Esophagus muscularis mucosa (tissue), 4 donors: ENCODE results near the gene ARID5B. TPM values are rescaled to one million over a fixed set of nuclear protein-coding genes. Genes with fewer than 3 reads are reported as not detected.

ENCODE experiments used
- DNase-seq: peaks from one replicate; pipeline ENCODE4 v3.0.0-alpha.2; 2017; ENCODE audit errors: extremely low spot score
- H3K27ac ChIP-seq, 4 donors: fragments of 200-600 bp; sonication (generic); replicated peaks in 1 of 4; 1 replicate in 3 of 4; 2 replicates in 1 of 4; pipeline ENCODE4 v1.5.1; 2016 to 2019; ENCODE audit warnings: mild to moderate bottlenecking in 1 of 4
- H3K27me3 ChIP-seq, 4 donors: fragments of 200-600 bp; sonication (generic); one replicate each; pipeline versions ENCODE4 v1.5.1 to v1.6.0; 2016 to 2019
- H3K36me3 ChIP-seq, 4 donors: fragments of 200-600 bp; sonication (generic); one replicate each; pipeline ENCODE4 v1.5.1; 2016 to 2019
- H3K4me1 ChIP-seq, 4 donors: fragments of 200-600 bp; sonication (generic); one replicate each; pipeline ENCODE4 v1.5.1; 2016 to 2019
- H3K4me3 ChIP-seq, 4 donors: fragments of 200-600 bp; sonication (generic); 1 replicate in 2 of 4; 2 replicates in 2 of 4; pipeline ENCODE4 v1.5.1; 2016 to 2019; ENCODE audit warnings: mild to moderate bottlenecking in 4 of 4, moderate library complexity in 1 of 4
- H3K9me3 ChIP-seq, 4 donors: fragments of 200-600 bp; sonication (generic); 1 replicate in 3 of 4; 2 replicates in 1 of 4; pipeline ENCODE4 v1.5.1; 2016 to 2019
- CTCF ChIP-seq, 3 experiments: fragments of 200-600 bp in 2 of 3; fragments of 450-650 bp in 1 of 3; sonication (generic) in 2 of 3; IDR thresholded peaks; one replicate each; pipeline ENCODE4 v1.5.1; 2017 to 2019; ENCODE audit warnings: antibody characterized with exemption in 3 of 3, mild to moderate bottlenecking in 2 of 3, moderate library complexity in 1 of 3
- EP300 ChIP-seq: sonication (generic); formaldehyde crosslinking; IDR thresholded peaks from one replicate; pipeline ENCODE4 v1.6.1; 2017; ENCODE audit warnings: antibody characterized with exemption
- POLR2A ChIP-seq: fragments of 450-650 bp; IDR thresholded peaks from one replicate; pipeline ENCODE4 v1.6.1; 2017; ENCODE audit warnings: antibody characterized with exemption, moderate library complexity, mild to moderate bottlenecking, low read depth
- POLR2AphosphoS5 ChIP-seq, 2 donors: sonication (generic); formaldehyde crosslinking; IDR thresholded peaks; one replicate each; pipeline ENCODE4 v1.6.1; 2017; ENCODE audit warnings: antibody characterized with exemption in 2 of 2
- WGBS: methylation state at CpG from one replicate; pipeline ENCODE4 v1.1.5; 2018; 5-methylcytosine and 5-hydroxymethylcytosine counted together
- intact Hi-C: fragments of 100-400 bp; cut with DNase I; formaldehyde crosslinking; loops from one replicate; pipeline ENCODE4 v1.15.1; 2023
- total RNA-seq, 4 donors: library from RNA; depleted of rRNA; stranded (reverse); fragments of >200 nt; gene quantifications; one replicate each; pipeline versions ENCODE4 v1.1.0 to v1.2.1, GENCODE V29; 2016

ARID5B gene
- total RNA-seq, 4 donors from 2014 or later = 33.6 to 150 (median 64.9) TPM

GRCh38 chr10:61907011-61907410 lies 5.5 kb downstream of the ARID5B start:
- no peak for TF ChIP-seq CTCF (IDR thresholded peaks at IDR 0.05)
- no peaks in the 10 kb centered on the region for H3K27me3 ChIP-seq
- intact Hi-C loops = no loop called here
- DNase-seq = no peak
- no peaks in the 10 kb centered on the region for H3K9me3 ChIP-seq
- H3K4me1 ChIP-seq = peaks cover 3 to 41% (median 35%) of the 10 kb centered on the region in 4 donors
- H3K36me3 ChIP-seq = no peaks in the 10 kb centered on the region
- peak overlapping the region in 1 of 4 donors; percentile 5 for H3K27ac ChIP-seq
- 94% methylated on average over 2 of the region's 2 CpGs for WGBS
- H3K4me3 ChIP-seq = no peak overlapping the region

GRCh38 chr10:61907587-61907986 lies 6.1 kb downstream of the ARID5B start:
- no peak overlapping the region for H3K27ac ChIP-seq
- 85% methylated on average over 3 of the region's 3 CpGs for WGBS
- H3K27me3 ChIP-seq = no peaks in the 10 kb centered on the region
- H3K4me1 ChIP-seq = peaks cover 3 to 38% (median 35%) of the 10 kb centered on the region in 4 donors
- TF ChIP-seq POLR2AphosphoS5 (IDR thresholded peaks at IDR 0.05) = no peak
- no peak for TF ChIP-seq EP300
- no peak for TF ChIP-seq CTCF (IDR thresholded peaks at IDR 0.05)
- H3K9me3 ChIP-seq = no peaks in the 10 kb centered on the region
- no peaks in the 10 kb centered on the region for H3K36me3 ChIP-seq
- intact Hi-C loops = no loop called here
- DNase-seq = no peak
- H3K4me3 ChIP-seq = no peak overlapping the region

- WGBS = 93% methylated on average over 6 of the region's 6 CpGs
- Histone ChIP-seq H3K27me3 (no peaks in the 10 kb centered on the region), H3K4me3 (no peak overlapping the region), H3K27ac (no peak overlapping the region), H3K9me3 (no peaks in the 10 kb centered on the region), H3K4me1 (peaks cover 0 to 23% (median 19%) of the 10 kb centered on the region in 4 donors), H3K36me3 (no peaks in the 10 kb centered on the region)
- TF ChIP-seq EP300 (no peak), POLR2AphosphoS5 (IDR thresholded peaks at IDR 0.05) (no peak), CTCF (IDR thresholded peaks at IDR 0.05) (no peak)
- intact Hi-C loops = no loop called here
- no peak for DNase-seq
Measured at GRCh38 chr10:61910226-61910805, 8.8 kb downstream of the ARID5B start.

- TF ChIP-seq POLR2A (no peak), EP300 (no peak), CTCF (IDR thresholded peaks at IDR 0.05) (no peak), POLR2AphosphoS5 (IDR thresholded peaks at IDR 0.05) (no peak)
- peak overlapping the region in 1 of 4 donors; percentile 54 for H3K27ac ChIP-seq
- WGBS = 71% methylated on average over 2 of the region's 2 CpGs
- H3K27me3 ChIP-seq = no peaks in the 10 kb centered on the region
- peaks cover 0 to 17% (median 14%) of the 10 kb centered on the region in 4 donors for H3K4me1 ChIP-seq
- no peaks in the 10 kb centered on the region for H3K9me3 ChIP-seq
- H3K4me3 ChIP-seq = no peak overlapping the region
- no peak for DNase-seq
- intact Hi-C loops = no loop called here
- no peaks in the 10 kb centered on the region for H3K36me3 ChIP-seq
Measured at GRCh38 chr10:61910894-61911293, 9.4 kb downstream of the ARID5B start.

- no peak for DNase-seq
- Histone ChIP-seq H3K4me3 (no peak overlapping the region), H3K27ac (no peak overlapping the region), H3K4me1 (peaks cover 0 to 16% (median 13%) of the 10 kb centered on the region in 4 donors), H3K36me3 (no peaks in the 10 kb centered on the region), H3K27me3 (no peaks in the 10 kb centered on the region), H3K9me3 (no peaks in the 10 kb centered on the region)
- intact Hi-C loops = no loop called here
- TF ChIP-seq POLR2AphosphoS5 (IDR thresholded peaks at IDR 0.05) (no peak), POLR2A (no peak)
- 70% methylated on average over 5 of the region's 5 CpGs for WGBS
Measured at GRCh38 chr10:61911425-61911824, 9.9 kb downstream of the ARID5B start.
